Measurements from ENCODE around the gene WDR1.
"Not testable (repeated sequence)": the region's sequence is repeated elsewhere in the genome, so short reads cannot be mapped to it uniquely, and the experiment has no call there.

The WDR1 gene

DNA sequence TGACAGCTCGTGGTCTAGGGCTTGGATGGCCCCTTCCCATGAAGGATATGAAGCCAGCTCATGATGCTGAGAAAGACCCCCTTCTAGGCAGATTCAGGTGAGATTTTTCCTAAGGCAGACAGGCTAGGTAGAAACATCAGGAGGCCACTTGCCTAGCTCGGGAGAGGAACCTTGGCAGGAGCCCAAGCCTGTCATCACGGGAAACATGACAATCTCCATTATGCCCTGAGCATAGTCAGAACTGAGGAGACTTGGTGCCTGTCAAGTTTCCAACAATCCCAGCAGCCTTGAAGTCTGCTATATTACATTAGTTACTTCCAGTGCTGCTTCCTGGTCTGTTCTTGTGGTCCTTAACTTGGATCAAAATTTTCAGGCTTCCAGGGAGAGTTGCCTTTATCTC is 18.7 kb upstream of the WDR1 start:
- in situ Hi-C loops (cut with MboI; ENCODE audit: low sequenced_read_pairs): no loop called here

DNA sequence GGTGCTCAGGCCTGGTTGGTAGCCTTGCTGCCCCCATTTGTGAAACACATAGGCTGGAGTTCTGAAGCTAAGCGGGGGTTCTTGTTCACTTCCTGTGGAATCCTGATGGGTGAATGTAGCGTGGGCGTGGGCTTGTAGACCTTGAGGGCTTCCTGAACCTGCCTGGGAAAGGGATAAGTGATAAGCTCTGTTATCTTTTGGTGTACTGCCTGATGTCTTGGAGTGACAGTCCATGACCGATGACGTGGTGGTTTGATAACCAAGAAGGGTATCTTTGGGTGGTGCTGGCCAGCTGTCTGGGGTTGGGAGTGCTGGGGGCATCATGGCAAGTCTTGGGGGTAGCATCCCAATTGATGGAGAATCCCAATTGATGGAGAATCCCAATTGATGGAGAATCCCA is 17.5 kb upstream of the WDR1 start:
- in situ Hi-C loops (cut with MboI; ENCODE audit: low sequenced_read_pairs): no loop called here

DNA sequence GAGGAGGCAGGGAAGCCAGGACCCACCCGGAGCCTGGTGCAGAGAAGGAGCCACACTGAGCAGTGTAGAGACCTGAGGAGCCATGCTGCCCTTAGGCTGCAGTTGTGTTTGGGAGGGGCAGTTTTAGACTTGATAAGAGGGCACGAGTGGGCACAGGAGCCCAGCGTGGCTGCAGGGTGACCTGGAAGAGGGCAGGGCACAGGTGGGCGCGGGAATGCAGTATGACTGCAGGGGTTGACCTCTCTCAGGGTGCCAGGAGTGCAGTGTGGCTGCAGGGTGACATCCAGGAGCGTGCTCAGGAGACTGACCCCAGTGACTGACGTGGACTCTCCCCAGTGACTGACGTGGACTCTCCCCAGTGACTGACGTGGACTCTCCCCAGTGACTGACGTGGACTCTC is 14.6 kb upstream of the WDR1 start:
- in situ Hi-C loops (cut with MboI; ENCODE audit: low sequenced_read_pairs): no loop called here

DNA sequence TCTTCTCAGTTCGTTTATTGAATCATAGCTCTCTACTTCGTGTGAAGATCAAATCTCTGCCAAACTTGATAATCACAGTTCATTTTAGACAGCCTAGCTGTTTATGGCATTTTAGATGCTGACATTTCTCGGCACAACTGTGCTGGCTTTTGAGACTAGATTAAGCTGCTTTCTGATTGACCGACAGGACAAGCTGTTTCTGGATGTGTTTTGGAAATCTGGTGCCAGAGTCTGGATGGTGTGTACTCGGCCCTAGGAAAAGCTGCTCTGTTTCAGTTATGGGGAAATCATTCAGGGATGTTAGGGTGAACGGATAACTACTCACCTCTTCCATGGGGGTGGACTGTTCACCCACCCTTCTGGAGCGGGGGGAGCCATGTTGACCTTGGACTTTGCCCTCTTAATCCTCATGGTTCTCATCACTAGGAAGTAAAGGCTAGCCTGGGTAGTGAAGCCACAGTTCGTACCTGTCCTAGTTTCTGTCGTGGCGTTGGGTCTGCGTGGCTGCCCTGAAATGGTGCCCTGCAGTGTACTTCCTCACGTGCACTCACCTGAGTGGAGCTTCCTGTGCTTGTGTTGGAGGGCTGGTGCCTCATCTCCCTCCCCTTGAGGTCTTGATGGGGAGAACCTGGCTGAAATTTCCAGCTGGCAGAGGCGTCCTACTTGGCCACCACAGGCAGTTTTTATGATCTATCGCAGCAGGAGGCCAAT is 13.7 kb upstream of the WDR1 start:
- in situ Hi-C loops (cut with MboI; ENCODE audit: low sequenced_read_pairs): no loop called here

DNA sequence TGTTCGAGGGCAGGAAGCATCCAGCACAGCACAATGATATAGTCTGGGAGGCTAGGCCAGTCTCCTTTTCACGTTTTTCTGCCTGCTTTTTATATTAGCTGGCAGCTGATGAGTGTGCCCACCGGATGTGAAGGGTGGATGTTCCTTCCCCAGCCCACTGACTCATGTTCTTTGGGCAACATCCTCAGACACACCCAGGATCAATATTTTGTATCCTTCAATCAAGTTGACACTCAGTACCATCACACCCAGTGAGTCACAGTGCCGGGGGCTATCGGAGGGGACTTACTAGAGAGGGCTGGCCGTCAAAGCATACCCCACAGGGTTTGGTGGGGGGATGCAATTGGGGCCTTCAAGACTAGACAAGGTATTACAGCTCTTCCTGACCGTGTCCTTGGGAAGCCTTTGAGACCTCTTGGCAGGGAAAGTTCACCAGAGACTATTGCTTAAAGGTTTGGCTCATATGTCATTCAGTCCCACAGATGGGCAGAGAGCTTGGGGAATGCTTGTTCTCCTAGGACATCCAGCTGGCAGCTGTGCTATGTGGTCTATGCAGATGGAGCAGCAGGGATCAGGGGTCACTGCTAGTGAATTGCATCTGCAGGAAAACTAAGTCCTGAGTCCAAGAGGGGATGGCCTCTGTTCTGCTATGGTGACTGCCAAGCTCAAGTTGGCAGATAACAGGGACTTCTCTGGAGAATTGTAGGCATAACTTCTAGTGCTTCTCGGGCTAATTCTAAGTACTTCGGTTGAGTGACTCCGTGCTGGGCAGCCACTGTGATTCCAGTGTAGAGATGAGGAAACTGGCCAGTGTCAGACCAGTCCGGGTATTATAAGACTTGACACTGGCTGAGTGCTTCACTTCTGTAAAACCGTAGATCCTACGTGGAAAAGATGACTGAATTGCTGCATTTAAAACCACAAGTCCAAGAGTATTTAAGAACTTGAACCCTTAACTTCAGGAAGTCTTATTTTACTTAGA is 12.9 kb upstream of the WDR1 start:
- in situ Hi-C loops (cut with MboI; ENCODE audit: low sequenced_read_pairs): no loop called here

DNA sequence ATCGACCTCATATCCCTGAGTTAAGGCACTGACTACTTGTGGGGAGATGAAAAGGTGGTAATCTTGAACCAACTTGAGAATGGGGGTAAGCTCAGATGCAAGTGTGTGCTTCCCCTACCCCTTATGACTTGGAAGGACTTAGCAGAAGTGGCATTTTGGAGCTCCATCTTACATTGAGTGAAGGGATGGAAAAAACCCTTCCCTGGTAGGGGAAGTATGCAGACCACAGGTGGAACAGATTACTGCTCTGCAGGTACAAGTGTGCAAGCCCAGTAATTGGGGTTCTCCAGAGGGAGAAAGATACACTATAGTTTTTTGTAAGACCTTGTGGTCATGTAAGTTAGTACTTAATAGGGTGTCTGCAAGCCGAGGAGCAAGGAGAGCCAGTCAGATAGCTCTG is 12.2 kb upstream of the WDR1 start:
- in situ Hi-C loops (cut with MboI; ENCODE audit: low sequenced_read_pairs): no loop called here

DNA sequence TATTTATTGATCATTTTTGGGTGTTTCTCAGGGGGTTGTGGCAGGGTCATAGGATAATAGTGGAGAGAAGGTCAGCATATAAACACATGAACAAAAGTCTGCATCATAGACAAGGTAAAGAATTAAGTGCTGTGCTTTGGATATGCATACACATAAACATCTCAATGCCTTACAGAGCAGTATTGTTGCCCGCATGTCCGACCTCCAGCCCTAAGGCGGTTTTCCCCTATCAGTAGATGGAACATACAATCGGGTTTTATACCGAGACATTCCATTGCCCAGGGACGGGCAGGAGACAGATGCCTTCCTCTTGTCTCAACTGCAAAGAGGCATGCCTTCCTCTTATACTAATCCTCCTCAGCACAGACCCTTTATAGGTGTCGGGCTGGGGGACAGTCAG is 10.9 kb upstream of the WDR1 start:
- in situ Hi-C loops (cut with MboI; ENCODE audit: low sequenced_read_pairs): not testable (repeated sequence)

DNA sequence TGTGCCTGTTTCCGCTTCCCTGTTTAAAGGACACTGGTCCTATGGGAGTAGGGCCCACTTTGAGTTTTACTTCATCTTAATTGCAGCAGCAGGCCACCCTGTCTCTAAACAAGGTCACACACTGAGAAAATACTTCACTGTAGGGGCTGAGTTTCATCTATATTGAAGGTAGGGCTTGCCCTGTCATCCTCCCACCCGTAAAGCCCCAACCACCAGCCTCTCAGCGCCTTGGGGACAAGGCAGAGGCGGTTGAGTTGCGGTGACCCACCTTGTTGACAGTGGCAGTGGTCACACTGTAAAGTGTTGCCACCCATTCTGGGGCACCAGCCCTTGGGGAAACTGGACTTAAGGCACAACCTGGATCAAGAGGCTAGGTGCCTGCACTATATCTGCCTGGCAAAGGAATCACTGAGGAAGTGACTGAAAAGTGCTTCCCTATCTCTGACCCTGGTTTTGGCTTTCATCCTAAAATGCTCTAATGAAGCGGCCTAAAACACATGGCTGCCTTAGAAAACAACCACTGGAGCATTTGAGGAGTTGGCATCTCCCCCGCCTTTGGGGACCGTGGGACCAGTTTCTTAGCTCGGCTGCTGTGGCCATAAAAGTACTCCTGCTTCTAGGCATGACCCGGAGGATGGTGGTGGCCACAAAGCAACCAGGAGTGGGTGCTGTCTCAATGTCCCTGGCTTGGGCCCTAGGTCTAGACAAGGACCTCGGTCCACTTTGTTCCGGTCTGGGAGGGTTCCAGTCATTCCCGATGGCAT is 7.8 kb upstream of the WDR1 start:
- in situ Hi-C loops (cut with MboI; ENCODE audit: low sequenced_read_pairs): no loop called here

DNA sequence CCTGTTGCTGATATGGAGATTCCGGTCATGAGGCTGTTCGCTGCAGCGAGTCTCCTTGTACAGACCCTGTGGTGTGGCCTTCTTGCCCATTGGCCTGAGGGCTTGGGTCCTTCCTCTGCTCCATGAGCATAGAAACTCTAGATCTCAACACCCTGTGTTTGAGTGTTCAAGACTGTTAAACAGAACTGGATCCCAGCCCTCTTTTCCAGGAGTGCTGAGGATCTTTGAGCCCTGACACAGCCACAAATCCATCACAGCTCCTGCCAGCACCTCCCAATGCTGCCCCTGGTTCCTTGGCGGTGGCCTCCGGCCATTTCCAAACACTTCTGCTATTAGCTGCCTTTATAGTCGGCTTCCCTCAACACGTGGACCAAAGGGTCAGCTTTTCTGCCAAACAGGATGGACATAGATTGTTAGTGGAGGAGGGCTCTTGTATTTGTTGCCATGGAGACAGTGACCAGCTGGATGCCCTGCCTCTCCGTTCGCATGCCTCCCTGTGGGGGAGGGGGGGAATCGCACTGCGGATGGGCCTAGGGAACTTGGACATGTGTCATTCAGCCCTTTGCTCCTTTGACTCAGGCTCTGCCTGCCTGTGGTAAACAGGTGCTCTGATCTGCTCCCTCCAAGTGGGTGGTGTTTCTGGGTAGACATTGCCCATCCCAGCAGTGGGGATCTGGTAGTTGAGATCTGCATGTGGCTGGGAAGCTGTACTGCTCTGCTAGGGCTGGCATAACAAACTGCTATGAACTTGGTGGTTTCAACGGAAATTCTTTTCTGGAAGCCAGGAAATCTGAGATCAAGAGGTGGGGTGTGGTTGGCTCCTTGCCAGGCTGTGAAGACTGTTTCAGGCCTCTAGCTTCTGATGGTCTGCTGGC is 6.9 kb upstream of the WDR1 start:
- in situ Hi-C loops (cut with MboI; ENCODE audit: low sequenced_read_pairs): no loop called here

DNA sequence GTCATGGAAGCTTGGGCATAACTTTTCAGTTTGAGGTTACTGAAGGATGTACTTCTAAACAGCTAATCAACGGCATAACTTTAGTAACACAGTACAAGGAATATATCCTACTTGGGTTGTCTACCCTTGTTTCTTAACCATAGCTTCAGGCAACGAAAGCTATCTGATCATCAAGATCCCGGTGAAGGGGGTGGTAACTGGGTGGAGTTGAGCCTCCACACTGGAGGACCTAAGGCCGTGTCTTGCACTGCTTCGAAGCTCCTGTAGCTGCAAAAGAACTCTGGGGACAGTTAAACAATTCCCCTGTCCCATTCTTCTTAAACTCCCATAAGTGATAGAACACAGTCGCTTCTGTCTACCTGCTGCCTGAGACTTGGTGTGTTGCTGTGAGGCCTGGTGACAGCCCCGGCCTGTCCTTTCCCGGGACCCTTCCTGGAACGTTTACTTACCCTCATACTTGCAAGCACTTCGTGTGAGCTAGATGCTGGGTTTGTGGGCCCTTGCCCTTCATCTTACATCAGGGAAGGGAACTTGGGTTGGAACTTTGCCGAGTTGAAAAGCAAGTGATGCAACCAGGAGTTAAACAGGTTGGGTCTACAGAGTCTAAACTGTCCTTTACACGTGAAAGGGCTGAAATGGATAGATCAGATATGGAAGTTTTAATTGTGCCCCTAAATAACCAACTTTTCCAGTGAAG is 5.8 kb upstream of the WDR1 start:
- in situ Hi-C loops (cut with MboI; ENCODE audit: low sequenced_read_pairs): no loop called here

DNA sequence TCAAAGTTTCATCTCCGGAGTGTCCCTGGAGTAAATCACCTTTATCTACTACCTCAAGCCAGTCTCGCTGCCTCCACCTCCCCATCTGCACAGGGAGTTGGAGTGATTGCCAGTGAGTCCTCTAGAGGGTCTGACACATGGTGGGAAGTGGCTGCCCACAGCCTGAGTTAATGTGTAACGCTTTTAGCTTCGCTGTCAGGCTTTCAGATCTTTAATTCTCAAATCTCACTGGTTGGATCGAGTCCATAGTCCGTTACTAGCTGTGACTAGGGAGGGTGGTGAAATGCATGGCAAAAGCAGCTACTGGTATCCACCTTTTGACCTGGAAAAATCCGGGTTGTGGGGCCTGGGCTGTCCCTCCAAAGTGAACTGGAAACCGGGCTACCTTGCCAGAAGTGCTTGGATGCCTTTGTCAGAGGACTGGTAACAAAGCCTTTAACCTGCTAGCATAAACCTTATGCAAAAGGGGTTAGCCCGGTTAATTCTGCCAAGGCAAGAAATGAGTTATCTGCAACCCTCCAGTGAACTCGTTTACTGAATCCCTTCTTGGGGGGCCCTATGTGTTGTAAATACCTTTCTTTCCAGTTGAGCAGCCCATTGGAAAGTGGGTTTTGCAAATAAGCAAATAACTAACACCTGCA is 5.1 kb upstream of the WDR1 start:
- in situ Hi-C loops (cut with MboI; ENCODE audit: low sequenced_read_pairs): no loop called here

DNA sequence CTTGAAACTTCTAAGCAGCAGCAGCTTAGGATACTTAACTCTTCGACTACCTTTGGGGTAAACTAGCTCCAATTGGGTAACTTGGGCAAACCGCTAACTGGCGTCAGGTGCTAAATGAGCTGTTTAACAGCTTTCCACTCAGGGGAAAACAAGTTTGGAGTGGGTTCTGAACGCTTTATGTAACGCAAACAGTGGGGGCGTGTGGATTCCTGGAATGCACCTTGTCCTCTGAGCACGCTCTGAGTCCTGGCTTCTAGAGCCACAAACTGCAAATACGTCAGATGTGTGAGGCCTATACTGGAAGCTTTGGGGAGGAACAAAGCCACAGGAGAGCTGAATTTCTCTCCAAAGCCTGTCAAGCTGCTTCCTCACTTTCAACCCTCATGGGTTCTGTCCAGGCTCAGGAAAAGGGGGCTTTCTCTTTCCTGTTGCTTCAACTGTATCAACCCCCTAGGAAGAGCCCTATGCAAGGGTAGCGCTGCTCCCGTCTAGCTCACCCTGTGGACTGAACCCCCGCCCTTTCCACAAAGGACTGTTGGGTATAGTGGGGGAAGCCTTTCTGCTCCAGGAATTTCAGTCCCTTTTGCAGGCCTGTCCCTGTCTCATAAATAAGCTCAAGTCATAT is 4.5 kb upstream of the WDR1 start:
- in situ Hi-C loops (cut with MboI; ENCODE audit: low sequenced_read_pairs): no loop called here

DNA sequence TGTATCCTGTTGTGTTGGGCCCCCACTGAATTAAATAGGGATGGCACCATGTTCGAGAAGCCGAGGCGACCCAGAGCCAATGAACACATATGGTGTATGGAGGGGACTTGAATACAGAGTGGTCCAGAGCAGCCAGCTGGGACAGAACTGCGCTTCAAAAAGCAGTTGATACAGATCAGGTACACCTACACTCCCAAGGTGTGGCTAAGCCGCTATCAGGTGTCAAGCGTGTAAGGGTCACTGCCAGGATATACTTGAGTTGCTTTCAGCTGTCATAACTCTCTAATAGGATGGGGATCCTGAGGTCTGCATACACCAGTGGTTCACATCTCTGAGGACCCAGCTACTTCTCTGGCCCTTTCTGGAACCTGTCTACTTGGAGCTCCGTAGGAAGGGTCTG is 3.2 kb upstream of the WDR1 start:
- in situ Hi-C loops (cut with MboI; ENCODE audit: low sequenced_read_pairs): no loop called here

DNA sequence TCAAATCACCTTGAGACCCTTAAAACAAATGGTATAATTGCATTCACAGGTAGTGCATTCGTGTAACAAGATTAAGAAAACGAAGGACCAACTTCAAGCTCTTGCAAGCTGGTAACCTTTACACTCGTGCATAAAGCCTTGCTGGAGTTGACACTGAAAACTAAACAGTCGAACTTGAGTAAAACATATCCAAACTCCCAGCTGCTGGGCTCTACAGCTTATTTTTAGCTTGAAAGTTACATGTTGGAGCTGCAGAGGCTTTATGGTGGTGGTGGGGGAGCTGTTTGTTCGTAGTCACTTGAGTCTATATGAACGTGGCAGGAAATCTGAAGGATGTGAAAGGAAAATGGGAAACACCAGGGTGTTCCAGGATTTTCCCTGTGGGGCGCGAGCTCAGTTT is 2.7 kb upstream of the WDR1 start:
- in situ Hi-C loops (cut with MboI; ENCODE audit: low sequenced_read_pairs): no loop called here

DNA sequence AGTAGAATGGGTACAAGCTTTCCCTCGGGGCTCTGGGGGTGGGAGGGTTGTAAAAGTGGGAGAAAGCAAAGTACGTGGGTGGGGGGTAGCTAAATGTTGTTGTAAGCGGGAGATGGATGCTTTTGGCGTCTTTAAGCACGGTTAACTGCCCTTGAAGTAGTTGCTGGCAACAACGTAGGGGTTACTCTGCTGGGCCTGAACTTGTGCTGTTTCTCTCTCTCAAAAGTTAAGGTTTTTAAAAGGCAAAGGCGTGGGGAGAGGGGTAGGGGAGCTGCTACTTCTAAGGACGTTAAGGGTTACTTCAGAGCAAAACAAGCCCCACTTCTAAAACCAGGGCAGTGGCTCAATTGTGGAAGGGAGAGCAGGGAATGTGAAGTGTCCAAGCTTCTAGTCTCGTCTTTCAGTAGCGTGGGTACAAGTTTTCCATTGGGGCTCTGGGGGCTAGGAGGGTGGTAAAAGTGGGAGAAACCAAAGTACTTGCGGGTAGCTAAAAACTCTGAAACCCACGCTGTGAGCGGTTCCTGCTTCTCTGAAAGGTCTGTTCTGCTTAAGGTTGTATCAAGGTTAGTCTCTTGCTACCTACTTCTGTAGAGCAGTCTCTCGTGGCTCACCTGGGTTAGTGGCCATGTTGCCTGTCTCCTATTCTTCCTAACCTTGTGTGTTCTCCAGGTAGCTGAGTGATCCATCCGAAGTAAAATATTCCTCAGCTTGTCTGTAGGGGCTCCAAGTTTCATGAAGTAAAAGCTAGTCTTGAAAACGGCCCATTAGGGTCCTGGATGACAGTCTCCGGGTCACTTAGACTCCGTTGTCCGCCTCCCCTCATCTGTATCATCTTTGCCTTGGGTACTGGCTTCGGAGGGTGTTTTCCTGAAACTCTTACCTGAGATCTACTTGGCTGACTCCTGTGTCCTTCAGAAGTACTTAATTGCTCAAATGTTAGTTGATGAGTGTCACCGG is 1.7 kb upstream of the WDR1 start:
- in situ Hi-C loops (cut with MboI; ENCODE audit: low sequenced_read_pairs): no loop called here

DNA sequence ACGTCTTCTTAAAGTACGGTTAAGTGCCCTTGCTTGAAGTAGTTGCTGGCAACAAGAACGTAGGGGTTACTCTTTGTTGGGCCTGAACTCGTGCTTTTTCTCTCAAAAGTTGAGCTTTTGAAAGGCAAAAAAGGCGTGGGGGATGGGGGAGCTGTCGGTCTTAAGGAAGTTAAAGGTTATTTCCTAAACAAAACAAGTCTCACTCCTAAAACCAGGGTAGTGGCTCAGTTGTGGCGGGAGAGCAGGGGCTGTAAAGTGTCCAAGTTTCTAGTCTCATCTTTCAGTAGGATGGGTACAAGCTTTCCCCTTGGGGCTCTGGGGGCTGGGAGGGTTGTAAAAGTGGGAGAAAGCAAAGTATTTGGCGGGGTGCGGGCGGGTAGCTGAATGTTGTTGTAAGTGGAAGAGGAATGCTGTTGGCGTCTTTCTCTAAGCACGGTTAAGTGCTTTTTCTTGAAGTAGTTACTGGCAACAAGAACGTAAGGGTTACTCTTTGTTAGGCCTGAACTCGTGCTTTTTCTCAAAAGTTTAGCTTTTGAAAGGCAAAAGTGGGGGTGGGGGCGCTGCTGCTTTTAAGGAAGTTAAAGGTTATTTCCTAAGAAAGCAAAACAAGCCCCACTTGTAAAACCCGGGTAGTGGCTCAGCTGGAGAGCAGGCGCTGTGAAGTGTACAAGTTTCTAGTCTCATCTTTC is 904 bp upstream of the WDR1 start:
- in situ Hi-C loops (cut with MboI; ENCODE audit: low sequenced_read_pairs): no loop called here
